HG02981 (cell line): ENCODE measurements around the gene RBFOX2.
"Not testable (repeated sequence)": the region's sequence is repeated elsewhere in the genome, so short reads cannot be mapped to it uniquely, and the experiment has no call there.

Experiments
- ATAC-seq: cut with Tn5 transposase; IDR thresholded peaks from one replicate; pipeline ENCODE4 v1.9.1; 2021; ENCODE audit warnings: mild to moderate bottlenecking, moderate library complexity; ENCODE audit not compliant: unreplicated experiment

RBFOX2 gene

GRCh38 chr22:36028646-36029405, at the start of gene RBFOX2:
Gene RBFOX2 (minus strand): TSS chr22:36028824. CDS start chr22:36028425, 399 bp downstream.
- peak; percentile 48 for ATAC-seq

DNA sequence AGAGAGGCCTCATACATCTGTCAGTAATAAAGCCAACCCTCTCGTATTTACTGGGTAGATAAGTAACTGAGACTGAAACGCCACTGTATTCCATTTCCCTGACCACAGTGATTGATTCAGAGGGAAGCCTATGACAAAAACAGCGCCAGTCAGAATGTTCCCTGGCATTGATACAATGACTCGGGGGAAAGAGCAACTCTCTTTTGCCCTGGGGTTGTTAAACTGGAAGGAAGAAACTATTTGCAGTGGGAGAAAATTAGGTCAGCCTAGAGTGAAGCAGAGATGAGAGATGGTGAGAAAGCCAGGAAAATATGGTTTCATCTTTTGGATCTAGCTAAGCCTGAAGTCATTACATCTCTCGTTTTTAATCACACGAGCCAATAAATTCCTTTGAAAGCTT, 48.6 kb upstream of the RBFOX2 start:
- ATAC-seq, result no peak

DNA sequence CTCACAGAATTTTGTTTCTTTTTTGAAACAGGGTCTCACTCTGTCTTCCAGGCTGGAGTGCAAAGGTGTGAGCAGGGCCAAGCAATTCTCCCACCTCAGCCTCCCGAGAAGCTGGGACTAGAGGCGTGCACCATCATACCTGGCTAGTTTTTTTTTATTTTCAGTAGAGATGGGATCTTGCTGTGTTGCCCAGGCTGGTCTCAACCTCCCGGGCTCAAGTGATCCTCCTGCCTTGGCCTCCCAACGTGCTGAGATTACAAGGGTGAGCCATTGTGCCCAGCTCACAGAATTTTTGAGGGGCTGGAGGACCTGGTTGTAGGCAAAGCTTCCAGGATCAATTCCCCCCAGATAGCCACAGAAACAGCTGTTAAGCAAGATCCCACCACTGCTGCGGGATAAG, 47.1 kb upstream of the RBFOX2 start:
- no peak for ATAC-seq

DNA sequence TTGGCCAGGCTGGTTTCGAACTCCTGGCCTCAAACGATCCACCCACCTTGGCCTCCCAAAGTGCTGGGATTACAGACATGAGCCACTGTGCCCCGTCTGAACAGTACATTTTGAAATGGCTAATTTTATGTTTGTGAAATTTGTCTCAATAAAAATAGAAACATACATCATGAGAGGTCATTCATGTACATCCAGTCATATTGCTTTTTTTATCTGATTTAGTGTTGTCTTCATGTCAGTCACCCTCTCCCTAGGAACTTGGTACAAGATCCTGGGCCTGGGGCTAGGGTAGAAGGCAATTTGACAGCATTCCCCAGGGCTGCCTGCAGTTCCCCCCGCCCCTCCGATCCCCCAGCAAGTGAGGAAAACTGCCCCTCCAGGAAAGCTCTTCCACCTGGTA, 46.6 kb upstream of the RBFOX2 start:
- ATAC-seq, result no peak

GRCh38 chr22:36073476-36073875, 44.9 kb upstream of the RBFOX2 start:
- ATAC-seq, result no peak

GRCh38 chr22:36070645-36071044, 42.0 kb upstream of the RBFOX2 start:
- ATAC-seq, result not testable (repeated sequence)

DNA sequence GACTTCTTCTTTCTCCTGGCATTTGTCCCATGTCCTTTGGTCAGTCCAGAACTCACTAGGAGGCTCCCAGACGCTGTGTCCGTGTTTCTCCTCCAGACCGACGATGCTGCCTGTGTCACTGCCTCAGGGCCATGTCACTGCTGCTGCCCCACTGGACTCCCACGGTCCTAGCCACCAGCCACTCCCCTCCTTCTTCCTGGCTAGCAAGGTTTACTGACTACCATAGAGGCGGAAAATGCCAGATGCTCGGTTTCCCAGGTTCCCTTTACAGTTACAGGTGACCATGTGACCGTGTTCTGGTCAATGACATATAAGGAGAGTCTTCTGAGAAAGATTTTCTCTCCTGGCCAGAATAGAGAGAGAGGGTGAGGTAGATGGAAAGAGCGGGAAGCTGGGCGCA, 40.7 kb upstream of the RBFOX2 start:
- ATAC-seq, result no peak

GRCh38 chr22:36068776-36069344, 40.2 kb upstream of the RBFOX2 start:
- no peak for ATAC-seq

GRCh38 chr22:36067235-36067558, 38.6 kb upstream of the RBFOX2 start:
- no peak for ATAC-seq

DNA sequence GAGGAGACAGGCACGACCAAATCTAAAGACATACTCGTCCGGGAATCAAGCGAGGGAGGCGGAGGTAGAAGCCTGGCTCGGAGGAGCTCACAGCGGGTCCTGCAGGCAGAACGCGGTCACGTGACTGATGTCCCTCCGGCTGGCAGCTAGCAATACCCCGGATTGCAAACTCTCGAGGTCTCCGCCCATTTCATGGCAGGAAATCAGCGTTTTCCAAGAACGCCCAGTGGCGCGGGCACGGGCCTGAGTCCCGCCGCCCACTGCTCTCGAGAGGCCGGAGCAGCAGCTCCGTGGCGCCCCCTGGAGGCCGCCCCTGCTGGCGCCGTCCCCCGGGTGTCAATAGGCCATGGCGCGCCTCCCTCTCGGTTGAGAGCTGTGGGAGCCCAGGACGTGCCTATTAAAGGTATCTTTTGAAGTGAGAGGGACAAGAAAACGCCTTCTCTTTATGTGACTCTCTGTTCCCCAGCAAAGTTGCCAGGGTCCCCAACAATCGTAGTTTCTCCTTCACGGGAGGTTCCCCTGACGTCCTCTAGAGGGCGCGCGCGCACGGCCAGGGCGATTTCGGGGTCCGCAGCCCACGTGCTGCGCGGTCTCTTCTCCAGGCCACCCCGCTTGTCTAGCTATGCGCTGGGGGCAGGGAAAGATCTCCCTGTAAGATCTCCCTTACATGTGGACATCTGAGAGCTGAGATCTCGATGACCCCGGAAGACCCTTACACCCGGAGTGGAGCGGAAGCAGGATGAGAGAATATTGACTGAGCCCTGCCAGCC, 37.3 kb upstream of the RBFOX2 start:
- ATAC-seq, result no peak

GRCh38 chr22:36065462-36065774, 36.8 kb upstream of the RBFOX2 start:
- no peak for ATAC-seq

GRCh38 chr22:36064358-36064757, 35.7 kb upstream of the RBFOX2 start:
- ATAC-seq, result no peak

GRCh38 chr22:36056980-36057379, 28.4 kb upstream of the RBFOX2 start:
- no peak for ATAC-seq

DNA sequence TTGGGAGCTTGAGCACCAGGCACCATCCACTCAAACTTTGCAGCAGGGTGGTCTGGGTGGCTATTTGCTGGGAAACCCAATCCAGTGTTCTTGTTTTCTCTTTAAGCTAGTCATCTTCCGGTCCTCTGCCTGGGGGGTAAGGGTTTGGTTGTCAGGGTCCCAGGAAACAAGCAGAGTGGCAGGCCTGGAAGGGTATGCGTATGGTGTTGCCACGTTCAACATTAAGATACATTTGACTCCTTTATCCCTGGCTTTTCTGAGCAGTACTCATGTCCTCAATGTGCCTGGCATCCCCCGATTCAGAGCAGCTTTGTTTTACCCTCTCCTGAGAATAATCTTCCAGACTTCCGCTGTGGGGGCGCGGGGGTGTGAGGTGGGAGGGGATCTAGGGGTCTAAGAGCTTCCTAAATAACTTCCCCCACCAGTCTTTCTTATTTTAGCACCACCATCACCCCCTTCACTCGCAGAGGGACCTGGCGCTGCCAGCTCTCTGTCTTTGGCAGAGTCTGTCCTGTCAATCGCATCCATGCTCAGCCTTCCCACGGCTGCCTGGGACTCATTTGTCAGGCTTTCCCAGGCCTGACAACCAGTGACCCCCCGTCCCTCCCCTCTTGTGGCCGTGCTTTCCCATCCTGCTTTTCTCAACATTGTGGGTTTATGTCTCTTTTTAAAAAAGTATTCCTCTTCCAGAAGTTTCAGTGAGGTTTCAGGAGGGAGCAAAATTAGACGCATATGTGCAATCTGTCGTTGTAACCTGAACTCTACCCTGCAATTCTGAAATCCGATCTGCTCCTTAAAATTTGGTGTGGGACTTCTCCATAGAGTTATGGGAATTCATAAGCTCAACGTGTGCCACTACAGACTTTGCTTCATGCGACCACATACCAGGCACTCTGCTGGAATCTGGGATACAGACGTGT, 27.0 kb upstream of the RBFOX2 start:
- no peak for ATAC-seq

DNA sequence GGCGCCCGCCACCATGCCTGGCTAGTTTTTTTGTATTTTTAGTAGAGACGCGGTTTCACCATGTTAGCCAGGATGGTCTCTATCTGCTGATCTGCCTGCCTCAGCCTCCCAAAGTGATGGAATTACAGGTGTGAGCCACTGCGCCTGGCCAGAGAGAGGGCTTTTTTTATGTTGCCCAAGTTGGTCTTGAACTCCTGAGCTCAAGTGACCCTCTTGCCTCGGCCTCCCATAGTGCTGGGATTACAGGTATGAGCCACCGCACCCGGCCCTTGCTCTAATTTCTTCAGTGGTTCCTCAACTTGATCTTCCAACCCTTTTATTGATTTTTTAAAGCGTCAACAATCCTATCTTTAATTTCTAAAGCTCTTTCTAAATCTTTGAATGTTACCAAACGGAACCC, 25.8 kb upstream of the RBFOX2 start:
- not testable (repeated sequence) for ATAC-seq

- no peak for ATAC-seq
Observed at GRCh38 chr22:36053242-36054147, 24.9 kb upstream of the RBFOX2 start.

DNA sequence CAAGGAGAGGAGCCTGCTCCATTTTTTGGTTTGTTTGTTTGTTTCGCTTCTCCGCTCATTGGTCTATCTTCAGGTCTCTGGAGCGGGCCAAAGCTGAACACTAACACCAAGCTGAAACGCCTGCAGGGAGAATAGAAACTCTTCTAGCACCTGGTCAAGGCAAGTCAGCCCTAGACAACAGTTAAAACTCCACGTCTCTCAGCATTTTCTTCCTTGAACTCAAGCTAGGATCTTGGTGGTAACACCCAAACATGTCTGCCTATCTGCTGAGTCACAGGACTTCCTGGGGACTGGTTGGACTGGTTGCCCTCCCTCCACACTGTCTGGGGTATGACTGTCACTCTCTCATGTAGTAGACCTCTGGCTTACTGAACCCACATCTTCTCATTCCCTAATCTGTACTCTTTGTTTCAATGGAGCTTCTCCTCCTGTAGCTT, 23.9 kb upstream of the RBFOX2 start:
- ATAC-seq, result no peak

- ATAC-seq, result no peak
Observed at GRCh38 chr22:36049678-36049997, 21.0 kb upstream of the RBFOX2 start.

GRCh38 chr22:36048911-36049677, 20.5 kb upstream of the RBFOX2 start:
- no peak for ATAC-seq

DNA sequence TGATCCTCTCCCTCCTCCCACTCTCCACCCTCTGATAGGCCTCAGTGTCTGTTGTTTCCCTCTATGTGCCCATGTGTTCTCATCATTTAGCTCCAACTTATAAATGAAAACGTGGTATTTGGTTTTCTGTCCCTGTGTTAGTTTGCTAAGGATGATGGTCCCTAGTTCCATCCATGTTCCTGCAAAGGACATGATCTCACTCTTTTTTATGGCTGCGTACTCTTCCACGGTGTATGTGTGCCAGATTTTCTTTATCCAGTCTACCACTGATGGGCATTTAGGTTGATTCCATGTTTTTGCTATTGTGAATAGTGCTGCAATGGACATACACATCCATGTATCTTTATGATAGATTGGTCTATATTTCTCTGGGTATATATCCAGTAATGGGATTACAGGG, 15.9 kb upstream of the RBFOX2 start:
- ATAC-seq, result not testable (repeated sequence)
